Body of pancreas (tissue), 4 donors: ENCODE measurements around the gene ACAP2. TPM values are rescaled to one million over a fixed set of nuclear protein-coding genes. Genes with fewer than 3 reads are reported as not detected.

Source experiments
- ATAC-seq: fragments of 150-250 bp; one replicate; pipeline ENCODE4 v1.9.1; 2016
- DNase-seq, 4 donors: peaks; one replicate each; pipeline ENCODE4 v3.0.0-alpha.2; 2019
- H3K27ac ChIP-seq, 4 donors: fragments of 200-600 bp; sonication (generic); 1 replicate in 3 of 4; 2 replicates in 1 of 4; pipeline versions ENCODE4 v1.5.1 to v1.6.1; 2016 to 2019; ENCODE audit warnings: mild to moderate bottlenecking in 1 of 4, mixed read lengths in 1 of 4, moderate library complexity in 1 of 4
- H3K27me3 ChIP-seq, 2 donors: fragments of 200-600 bp; sonication (generic); one replicate each; pipeline ENCODE4 v1.6.0; 2016; ENCODE audit warnings: mild to moderate bottlenecking in 1 of 2
- H3K36me3 ChIP-seq, 2 donors: fragments of 200-600 bp; sonication (generic); replicated peaks in 1 of 2; 2 replicates each; pipeline ENCODE4 v1.5.1; 2016; ENCODE audit warnings: low read depth in 2 of 2; ENCODE audit not compliant: insufficient read depth in 1 of 2
- H3K4me1 ChIP-seq: fragments of 200-600 bp; sonication (generic); one replicate; pipeline ENCODE4 v1.6.0; 2016
- H3K4me3 ChIP-seq, 2 donors: fragments of 200-600 bp; sonication (generic); 1 replicate in 1 of 2; 2 replicates in 1 of 2; pipeline ENCODE4 v1.5.1; 2016 to 2019
- H3K9me3 ChIP-seq, 3 donors: fragments of 200-600 bp; sonication (generic); 1 replicate in 2 of 3; 2 replicates in 1 of 3; pipeline ENCODE4 v1.5.1; 2016
- CTCF ChIP-seq, 7 experiments: fragments of 450-650 bp in 4 of 7; fragments of 200-600 bp in 3 of 7; sonication (generic) in 3 of 7; IDR thresholded peaks; one replicate each; pipeline ENCODE4 v1.5.1; 2016 to 2019; ENCODE audit warnings: antibody characterized with exemption in 7 of 7
- POLR2A ChIP-seq, 3 donors: fragments of 450-650 bp; IDR thresholded peaks; one replicate each; pipeline ENCODE4 v1.6.1; 2016; ENCODE audit warnings: antibody characterized with exemption in 3 of 3, mild to moderate bottlenecking in 2 of 3
- WGBS, 2 donors: methylation state at CpG; one replicate each; pipeline ENCODE4 v1.1.5; 2017; 5-methylcytosine and 5-hydroxymethylcytosine counted together
- intact Hi-C: fragments of 100-400 bp; cut with DNase I; formaldehyde crosslinking; loops from one replicate; pipeline ENCODE4 v1.15.1; 2023
- total RNA-seq, 2 donors: library from RNA; depleted of rRNA; stranded (reverse); fragments of >200 nt; gene quantifications; one replicate each; pipeline ENCODE4 v1.1.0, GENCODE V29; 2016

Gene ACAP2
- total RNA-seq, 2 donors from 2014 or later = 25.1 to 25.9 TPM

- Histone ChIP-seq H3K36me3 (no peaks in the 10 kb centered on the region), H3K4me3 (no peak overlapping the region), H3K9me3 (no peaks in the 10 kb centered on the region), H3K27me3 (no peaks in the 10 kb centered on the region), H3K4me1 (peaks cover 6% of the 10 kb centered on the region), H3K27ac (no peak overlapping the region)
- TF ChIP-seq CTCF (IDR thresholded peaks at IDR 0.05) = no peak
- no peak for TF ChIP-seq POLR2A (IDR thresholded peaks at IDR 0.05)
- ATAC-seq (no peak), DNase-seq (no peak)
- intact Hi-C loops = no loop called here
- WGBS, 2 donors = 74 to 76% methylated on average over 6 of the region's 6 CpGs
These were observed 201.9 kb downstream of the ACAP2 start for GRCh38 chr3:195240939-195241338.

- TF ChIP-seq CTCF (IDR thresholded peaks at IDR 0.05) (no peak), POLR2A (IDR thresholded peaks at IDR 0.05) (no peak)
- no peaks in the 10 kb centered on the region for H3K27me3 ChIP-seq
- H3K4me3 ChIP-seq = no peak overlapping the region
- ATAC-seq (peak; percentile 38), DNase-seq (peak in 1 of 4 donors; percentile 33)
- intact Hi-C loops = no loop called here
- no peak overlapping the region for H3K27ac ChIP-seq
- WGBS, 2 donors = 73 to 77% methylated on average over 4 to 15 of the region's 15 CpGs
- H3K4me1 ChIP-seq = peaks cover 6% of the 10 kb centered on the region
- H3K36me3 ChIP-seq = no peaks in the 10 kb centered on the region
- no peaks in the 10 kb centered on the region for H3K9me3 ChIP-seq
These were observed 202.6 kb downstream of the ACAP2 start for GRCh38 chr3:195240171-195240701.

GRCh38 chr3:195239121-195239520 lies 203.7 kb downstream of the ACAP2 start:
- no peak for TF ChIP-seq CTCF (IDR thresholded peaks at IDR 0.05)
- 84 to 90% methylated on average over 3 of the region's 3 CpGs for WGBS, 2 donors
- Histone ChIP-seq H3K36me3 (no peaks in the 10 kb centered on the region), H3K4me1 (peaks cover 6% of the 10 kb centered on the region), H3K4me3 (no peak overlapping the region), H3K9me3 (no peaks in the 10 kb centered on the region), H3K27me3 (no peaks in the 10 kb centered on the region), H3K27ac (no peak overlapping the region)
- DNase-seq (no peak), ATAC-seq (no peak)
- intact Hi-C loops = no loop called here

- H3K27ac ChIP-seq = peak overlapping the region in 2 of 4 donors; percentile 12 to 44
- ATAC-seq = peak; percentile 66
These were observed 204.2 kb downstream of the ACAP2 start for GRCh38 chr3:195238586-195239118.

More at GRCh38 chr3:195238586-195239118, 204.2 kb downstream of the ACAP2 start:
- H3K9me3 ChIP-seq = no peaks in the 10 kb centered on the region
- no peaks in the 10 kb centered on the region for H3K27me3 ChIP-seq
- H3K4me3 ChIP-seq = no peak overlapping the region
- TF ChIP-seq CTCF (IDR thresholded peaks at IDR 0.05) = no peak
- no peak for TF ChIP-seq POLR2A (IDR thresholded peaks at IDR 0.05)
- 78 to 85% methylated on average over 10 of the region's 10 CpGs for WGBS, 2 donors
- intact Hi-C loops = no loop called here
- peaks cover 6% of the 10 kb centered on the region for H3K4me1 ChIP-seq
- H3K36me3 ChIP-seq = no peaks in the 10 kb centered on the region
- peak in 3 of 4 donors; percentile 19 to 39 (median 22) for DNase-seq
